ENCODE results near the gene PSMA7.

DNA sequence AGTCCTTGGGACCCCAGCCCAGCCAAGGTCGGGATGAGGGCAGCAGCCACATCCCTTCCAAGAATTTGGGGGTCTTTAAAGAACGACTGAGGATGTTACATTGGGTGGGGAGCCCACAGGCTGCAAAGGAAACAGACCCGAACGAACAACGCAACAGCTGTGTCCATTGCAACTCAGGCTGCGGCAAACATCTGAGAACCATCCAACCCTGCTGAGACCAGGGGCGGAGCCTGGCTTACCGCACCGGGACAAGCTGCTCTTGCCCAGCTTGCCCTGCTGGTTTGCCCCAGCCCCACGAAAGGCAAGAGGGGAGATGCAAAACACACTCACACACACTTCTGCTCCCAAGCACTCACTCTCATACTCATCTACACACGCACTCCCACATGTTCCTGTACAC lies 56.0 kb downstream of the PSMA7 start:
- TF ChIP-seq, protein P1, sequence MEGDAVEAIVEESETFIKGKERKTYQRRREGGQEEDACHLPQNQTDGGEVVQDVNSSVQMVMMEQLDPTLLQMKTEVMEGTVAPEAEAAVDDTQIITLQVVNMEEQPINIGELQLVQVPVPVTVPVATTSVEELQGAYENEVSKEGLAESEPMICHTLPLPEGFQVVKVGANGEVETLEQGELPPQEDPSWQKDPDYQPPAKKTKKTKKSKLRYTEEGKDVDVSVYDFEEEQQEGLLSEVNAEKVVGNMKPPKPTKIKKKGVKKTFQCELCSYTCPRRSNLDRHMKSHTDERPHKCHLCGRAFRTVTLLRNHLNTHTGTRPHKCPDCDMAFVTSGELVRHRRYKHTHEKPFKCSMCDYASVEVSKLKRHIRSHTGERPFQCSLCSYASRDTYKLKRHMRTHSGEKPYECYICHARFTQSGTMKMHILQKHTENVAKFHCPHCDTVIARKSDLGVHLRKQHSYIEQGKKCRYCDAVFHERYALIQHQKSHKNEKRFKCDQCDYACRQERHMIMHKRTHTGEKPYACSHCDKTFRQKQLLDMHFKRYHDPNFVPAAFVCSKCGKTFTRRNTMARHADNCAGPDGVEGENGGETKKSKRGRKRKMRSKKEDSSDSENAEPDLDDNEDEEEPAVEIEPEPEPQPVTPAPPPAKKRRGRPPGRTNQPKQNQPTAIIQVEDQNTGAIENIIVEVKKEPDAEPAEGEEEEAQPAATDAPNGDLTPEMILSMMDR (conservative IDR thresholded peaks at IDR 0.05 in 1 of 2, IDR thresholded peaks at IDR 0.05 in 1 of 2; ENCODE audit: extremely low read depth in 1 of 2, insufficient read depth in 1 of 2, low read depth in 1 of 2, low read length in 2 of 2), result no peak
- TF ChIP-seq EZH2 (IDR thresholded peaks at IDR 0.05; ENCODE audit: borderline replicate concordance, low read length), result no peak
